Posterior vena cava (tissue), 2 donors: ENCODE data around the gene TASP1. TPM values are rescaled to one million over a fixed set of nuclear protein-coding genes. Genes with fewer than 3 reads are reported as not detected.

ENCODE experiments used
- DNase-seq: peaks from one replicate; pipeline ENCODE4 v3.0.0-alpha.2; 2020; ENCODE audit warnings: low spot score
- intact Hi-C, 2 donors: fragments of 100-400 bp; cut with DNase I; formaldehyde crosslinking; loops; one replicate each; pipeline versions ENCODE4 v1.14.1 to v1.14.2; 2022 to 2023
- total RNA-seq, 2 donors: library from RNA; stranded (reverse); fragmentation: NEBNext Ultra II Directional; extraction: Animal tissue kit (Norgen Biotek cat#: 25700); gene quantifications; one replicate each; pipeline ENCODE4 v1.2.1, GENCODE V29; 2021
- donor health status: DM: yes; HTN: yes; CAD: no.
- donor health status: DM: yes; HTN: yes; CAD: no.

Gene TASP1
- total RNA-seq, 2 donors from 2014 or later, result 21.2 to 24.1 TPM

DNA sequence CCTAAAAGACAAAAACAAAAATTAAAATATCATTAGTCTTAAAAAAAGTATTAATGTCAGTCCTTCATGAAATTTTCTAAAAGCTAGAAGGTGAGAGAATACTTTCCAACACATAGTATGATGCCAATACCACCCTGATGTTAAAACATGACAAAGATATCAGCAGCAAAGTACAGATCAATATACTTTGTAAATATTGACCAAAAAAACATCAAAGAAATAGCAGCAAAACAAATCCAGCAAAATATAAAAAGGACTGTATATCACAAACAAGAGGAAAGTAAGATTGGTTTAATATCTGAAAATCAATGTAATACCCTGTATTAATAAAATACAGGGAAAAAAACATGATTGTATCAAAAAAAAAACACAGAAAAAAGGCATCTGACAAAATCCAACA is 51.4 kb downstream of the TASP1 start:
- no peak for DNase-seq
- intact Hi-C loops, result no loop called here

DNA sequence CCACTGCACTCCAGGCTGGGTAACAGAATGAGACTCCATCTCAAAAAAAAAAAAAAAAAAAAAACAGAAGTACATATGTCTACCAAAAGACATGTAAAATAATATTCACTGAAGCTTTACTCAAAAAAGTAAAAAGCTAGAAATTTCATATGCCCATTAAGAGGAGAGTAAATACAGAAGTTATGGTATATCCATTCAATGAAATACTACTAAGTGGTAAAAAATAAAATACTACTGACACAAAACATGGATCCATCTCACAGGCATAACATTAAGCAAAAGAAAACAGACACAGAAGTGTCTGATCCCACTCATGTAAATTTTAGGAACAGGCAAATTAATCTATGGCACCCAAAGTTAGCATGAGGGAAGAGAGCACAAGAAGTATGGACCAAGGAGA is 52.6 kb downstream of the TASP1 start:
- DNase-seq, result no peak

GRCh38 chr20:13581451-13581850 is 57.3 kb downstream of the TASP1 start:
- no peak for DNase-seq
- intact Hi-C loops, result no loop called here

More for the DNA sequence above, 52.6 kb downstream of the TASP1 start:
- intact Hi-C loops, result no loop called here

DNA sequence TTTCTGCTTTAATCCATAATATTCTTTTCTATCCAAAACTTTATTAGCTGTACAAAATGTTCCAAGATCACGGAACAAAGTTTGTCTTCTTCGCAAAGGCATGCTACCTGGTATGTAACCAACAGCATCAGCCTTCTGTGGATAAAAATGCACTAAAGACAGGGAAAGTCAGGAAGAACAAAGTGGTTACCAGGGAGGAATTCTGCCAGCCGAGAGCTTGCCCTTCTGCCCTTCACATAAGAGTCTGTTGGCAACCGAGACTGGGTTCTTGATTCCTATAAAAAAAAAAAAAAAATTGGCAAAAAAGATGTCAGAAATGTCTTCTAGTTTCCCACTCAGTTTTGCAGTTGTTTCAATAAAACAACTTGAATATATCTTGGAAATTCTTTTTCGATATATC is 58.0 kb downstream of the TASP1 start:
- intact Hi-C loops, result no loop called here

DNA sequence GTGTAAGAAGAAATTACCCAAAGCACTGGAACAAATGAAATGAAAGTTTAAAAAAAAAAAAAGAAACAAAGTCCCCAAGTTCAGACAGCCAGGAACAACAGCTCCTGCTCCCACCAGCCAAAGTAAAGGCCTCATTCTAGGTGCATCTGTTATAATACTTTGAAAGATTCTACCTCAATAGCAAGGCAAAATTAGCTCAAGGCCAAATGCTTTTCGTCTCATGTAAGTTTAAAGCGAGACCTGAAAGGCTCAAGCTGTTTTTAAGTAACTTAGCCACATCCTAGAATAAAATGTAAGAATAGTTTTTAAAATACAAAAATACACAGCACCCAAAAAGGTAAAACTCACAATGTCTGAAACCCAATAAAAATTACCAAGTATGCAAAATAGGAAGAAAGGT is 64.7 kb downstream of the TASP1 start:
- intact Hi-C loops, result no loop called here
- no peak for DNase-seq

More for the DNA sequence above, 58.0 kb downstream of the TASP1 start:
- DNase-seq, result no peak

GRCh38 chr20:13571662-13572061 is 67.1 kb downstream of the TASP1 start:
- intact Hi-C loops, result no loop called here
- no peak for DNase-seq

GRCh38 chr20:13567663-13568062 is 71.1 kb downstream of the TASP1 start:
- DNase-seq, result no peak
- intact Hi-C loops, result no loop called here

GRCh38 chr20:13563854-13564253 is 74.9 kb downstream of the TASP1 start:
- intact Hi-C loops, result no loop called here

GRCh38 chr20:13554706-13555105 is 84.0 kb downstream of the TASP1 start:
- intact Hi-C loops, result no loop called here
- DNase-seq, result no peak

More at GRCh38 chr20:13563854-13564253, 74.9 kb downstream of the TASP1 start:
- no peak for DNase-seq

DNA sequence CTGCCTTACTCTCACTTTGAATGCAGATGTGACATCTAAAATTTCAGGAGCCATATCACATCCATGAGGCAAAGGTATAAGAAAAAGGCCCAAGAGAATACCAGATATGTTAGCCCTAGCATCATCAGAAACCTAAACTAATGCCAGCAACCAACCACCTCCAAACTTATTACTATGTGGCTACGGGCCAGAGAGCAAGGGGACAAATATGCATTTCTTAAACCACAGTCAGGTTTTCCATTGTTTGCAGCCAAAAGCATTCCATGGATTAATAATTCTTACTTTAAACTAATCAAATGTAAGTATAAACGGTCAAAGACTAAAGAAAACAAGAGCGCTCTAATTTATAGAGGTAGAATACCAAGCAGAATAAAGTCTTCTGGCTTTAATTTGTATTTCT is 84.7 kb downstream of the TASP1 start:
- intact Hi-C loops, result no loop called here
- DNase-seq, result no peak

DNA sequence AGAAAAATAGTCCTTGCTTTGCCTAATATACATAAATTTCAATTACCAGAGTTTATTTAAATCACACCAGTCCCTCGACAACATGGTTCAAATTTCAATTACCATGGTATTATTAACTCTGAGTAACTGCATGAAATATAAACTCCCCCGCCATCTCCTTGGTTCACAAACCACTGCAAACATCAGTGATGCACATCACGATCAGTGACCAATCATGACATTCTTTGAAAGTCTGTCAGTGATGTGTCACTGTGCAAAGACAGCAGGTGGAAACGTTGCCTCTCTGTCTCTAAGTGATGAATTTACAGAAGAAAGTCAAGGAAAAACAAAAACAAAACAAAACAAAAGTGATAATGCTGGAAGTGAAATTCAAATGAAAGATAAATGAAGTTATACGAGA is 86.7 kb downstream of the TASP1 start:
- intact Hi-C loops, result no loop called here
- no peak for DNase-seq

DNA sequence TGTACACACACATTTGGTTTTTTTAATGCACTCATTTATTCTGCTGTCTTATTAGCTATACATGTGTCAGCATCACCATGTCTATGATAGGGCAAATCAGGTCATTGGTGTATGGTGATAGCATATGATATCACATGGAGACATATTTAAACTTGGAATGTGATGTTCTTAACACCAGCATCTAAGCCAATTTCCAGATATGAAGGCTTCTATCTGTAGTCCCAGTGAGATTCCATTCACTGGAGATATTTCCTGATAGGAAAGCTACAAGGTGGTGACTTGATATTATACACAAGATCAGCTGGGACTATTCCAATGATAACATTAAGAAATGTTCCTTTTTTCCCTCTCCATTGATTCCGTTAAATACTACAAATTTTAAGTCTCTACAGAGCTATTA is 89.3 kb downstream of the TASP1 start:
- intact Hi-C loops, result no loop called here
- DNase-seq, result no peak

DNA sequence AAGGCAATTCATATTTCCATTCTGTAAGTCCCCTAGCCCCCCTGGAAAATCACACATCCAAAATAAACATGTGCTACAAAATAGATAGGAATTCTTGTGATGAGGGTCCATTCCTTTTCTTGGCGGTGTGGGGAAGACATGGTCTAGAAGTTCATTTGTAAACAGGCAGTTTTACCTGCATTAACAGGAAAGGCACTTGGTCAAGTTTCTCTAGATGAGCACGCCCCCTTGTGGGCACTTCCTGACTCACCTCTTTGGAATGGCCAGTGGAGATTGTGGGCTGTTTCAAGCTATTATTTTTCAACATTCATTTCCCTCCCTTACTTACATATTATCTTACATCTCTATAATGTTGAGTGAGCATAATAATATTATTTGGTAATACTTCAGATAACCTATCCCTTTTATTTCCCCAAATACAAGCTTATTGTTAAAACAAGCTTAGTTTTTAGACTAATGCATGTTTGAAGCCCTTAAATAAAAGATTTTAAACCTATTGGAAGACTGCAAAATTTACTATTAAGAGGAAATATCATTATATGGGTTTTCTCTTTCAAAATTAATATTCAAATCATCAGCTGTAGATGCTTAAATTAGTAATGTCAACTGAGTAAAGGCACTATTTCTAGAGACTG is 92.1 kb downstream of the TASP1 start:
- intact Hi-C loops, result no loop called here
- peak; percentile 91 for DNase-seq

DNA sequence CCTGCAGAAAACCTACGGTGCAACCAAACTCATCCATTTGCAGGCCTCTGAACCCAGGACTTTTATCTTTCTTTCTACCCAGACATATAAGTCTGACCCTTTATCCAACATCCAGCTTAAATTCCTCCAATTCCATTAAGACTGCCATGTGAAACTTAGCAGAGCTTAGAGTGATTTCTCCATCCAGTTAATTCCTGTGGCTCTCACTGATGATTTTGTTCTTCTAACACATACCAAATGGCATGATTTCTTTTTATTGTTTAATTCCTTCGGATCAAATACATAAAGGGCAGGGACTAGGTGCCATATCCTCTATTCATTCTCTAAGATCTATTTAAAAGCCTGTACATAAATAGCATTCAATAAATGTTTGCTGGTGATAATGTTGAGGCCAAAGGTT is 92.9 kb downstream of the TASP1 start:
- intact Hi-C loops, result no loop called here
- DNase-seq, result no peak

DNA sequence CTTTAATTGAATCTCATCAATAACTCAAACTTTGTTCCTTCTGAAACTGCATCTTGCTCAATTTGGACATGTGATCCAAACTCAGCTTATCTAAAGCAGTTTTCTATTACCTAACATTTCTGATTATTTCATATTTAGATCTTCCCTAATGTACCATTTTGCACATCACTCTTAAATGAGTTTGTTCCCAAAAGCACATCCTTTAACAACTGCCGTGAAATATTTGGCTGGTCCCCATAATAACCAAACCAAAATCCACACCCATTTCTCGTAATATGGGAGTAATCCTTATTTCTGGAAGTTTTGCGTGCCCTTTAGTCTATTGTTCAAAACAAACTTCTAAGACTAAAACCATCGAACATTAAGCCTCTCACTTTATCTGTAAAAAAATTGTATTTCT is 94.9 kb downstream of the TASP1 start:
- intact Hi-C loops, result no loop called here
- DNase-seq, result no peak

- intact Hi-C loops, result no loop called here
- DNase-seq, result no peak
Observed at GRCh38 chr20:13535627-13536026, 103.1 kb downstream of the TASP1 start.

DNA sequence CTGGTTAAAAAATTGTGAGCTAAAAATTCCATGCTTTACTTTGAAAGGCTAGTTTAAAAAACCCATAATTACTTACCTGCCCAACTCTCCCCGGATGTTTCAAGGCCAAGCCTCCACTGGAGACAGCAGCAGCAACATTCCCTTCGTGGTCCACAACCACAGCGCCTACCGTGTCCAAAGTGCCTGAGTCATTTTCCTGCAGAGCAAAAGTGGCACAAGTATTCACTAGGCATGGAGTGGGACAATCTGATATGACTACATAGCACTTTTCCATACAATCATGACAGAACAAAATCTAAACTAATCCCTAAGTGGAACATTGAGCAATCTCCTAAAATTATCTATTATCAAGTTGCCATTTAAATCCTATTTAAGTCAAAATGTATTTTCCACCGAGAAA is 104.8 kb downstream of the TASP1 start:
- no peak for DNase-seq
- intact Hi-C loops, result no loop called here

- no peak for DNase-seq
- intact Hi-C loops, result no loop called here
Observed at GRCh38 chr20:13530146-13530545, 108.6 kb downstream of the TASP1 start.

- no peak for DNase-seq
- intact Hi-C loops, result no loop called here
Observed at GRCh38 chr20:13526551-13526950, 112.2 kb downstream of the TASP1 start.

DNA sequence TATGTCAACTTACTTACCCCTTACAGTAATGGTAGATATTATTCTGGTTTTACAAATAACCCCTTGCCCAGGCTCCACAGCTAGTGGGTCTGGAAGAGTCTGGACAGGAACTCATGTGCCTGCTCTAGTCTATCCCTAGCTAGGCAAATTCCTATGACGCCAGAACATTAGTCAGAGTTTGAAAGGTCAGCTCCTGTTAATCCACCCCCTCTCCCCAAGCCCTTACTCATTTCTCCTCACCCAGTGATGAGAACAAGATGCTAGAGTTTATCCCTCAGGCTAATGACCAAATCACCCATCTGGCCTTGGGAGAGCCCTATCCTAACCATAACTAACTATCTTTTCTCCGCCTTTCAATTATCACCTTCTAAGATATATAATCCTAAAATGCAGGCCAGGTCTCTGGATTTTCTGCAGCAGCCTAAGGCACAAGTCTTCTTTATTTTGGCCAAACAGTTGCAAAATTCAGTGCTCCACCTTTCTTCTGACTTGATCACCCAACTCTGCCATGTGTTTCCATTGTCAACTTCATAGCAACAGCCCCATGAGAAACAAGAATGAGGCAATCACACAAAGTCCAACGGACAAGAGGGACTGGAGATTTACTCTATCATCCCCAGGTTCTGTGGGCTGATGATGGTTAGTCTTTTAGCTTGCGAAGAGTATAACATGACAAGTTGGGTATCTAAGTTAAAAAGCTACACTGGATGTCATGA is 113.3 kb downstream of the TASP1 start:
- DNase-seq, result no peak
- intact Hi-C loops, result no loop called here

- intact Hi-C loops, result no loop called here
- no peak for DNase-seq
Observed at GRCh38 chr20:13524339-13524738, 114.4 kb downstream of the TASP1 start.
